Occipital lobe (tissue), 2 donors: ENCODE data around the gene CRTC2. TPM values are rescaled to one million over a fixed set of nuclear protein-coding genes. Genes with fewer than 3 reads are reported as not detected.

Source experiments
- small RNA-seq: library from RNA; depleted of rRNA; stranded (forward); fragments of <200 nt; gene quantifications from one replicate; pipeline ENCODE3, GENCODE V24; 2014
- total RNA-seq: library from RNA; depleted of rRNA; stranded (reverse); fragments of >200 nt; gene quantifications from one replicate; pipeline ENCODE4 v1.2.3, GENCODE V29; 2014

Gene CRTC2
- total RNA-seq, 1 donor from 2014 or later = 2.8 TPM

Small RNA genes within 50 kb of the gene (small RNA-seq; reads per million reads assigned to genes)
- gene MIR6737 = not detected

Other genes with a start within 250 kb of the CRTC2 start
- gene INTS3, start 230.6 kb downstream of the CRTC2 start, total RNA-seq = 33.2 TPM
- 14.5 TPM for gene SLC27A3, start 183.2 kb downstream of the CRTC2 start, total RNA-seq
- gene GATAD2B, start 35.6 kb downstream of the CRTC2 start, total RNA-seq = 18.2 TPM
- gene DENND4B, start 11.9 kb downstream of the CRTC2 start, total RNA-seq = 11.9 TPM
- gene SLC39A1, start 4.9 kb upstream of the CRTC2 start, total RNA-seq = 30.9 TPM
- gene CREB3L4, start 9.3 kb upstream of the CRTC2 start, total RNA-seq = 7.2 TPM
- 43.0 TPM for gene JTB, start 19.1 kb upstream of the CRTC2 start, total RNA-seq
- gene RAB13, start 27.7 kb upstream of the CRTC2 start, total RNA-seq = 7.0 TPM
- 2,161 TPM for gene RPS27, start 32.1 kb upstream of the CRTC2 start, total RNA-seq
- gene NUP210L, start 196.5 kb upstream of the CRTC2 start, total RNA-seq = under 0.01 TPM
- gene TPM3, start 233.5 kb upstream of the CRTC2 start, total RNA-seq = 208 TPM
- not detected for gene CFAP141, start 247.7 kb upstream of the CRTC2 start, total RNA-seq